GM21723 (cell line): Measurements from ENCODE around the gene PGS1.

Source experiments
- ATAC-seq: cut with Tn5 transposase; IDR thresholded peaks from one replicate; pipeline ENCODE4 v1.9.1; 2021; ENCODE audit warnings: mild to moderate bottlenecking, moderate library complexity; ENCODE audit not compliant: unreplicated experiment

The PGS1 gene

DNA sequence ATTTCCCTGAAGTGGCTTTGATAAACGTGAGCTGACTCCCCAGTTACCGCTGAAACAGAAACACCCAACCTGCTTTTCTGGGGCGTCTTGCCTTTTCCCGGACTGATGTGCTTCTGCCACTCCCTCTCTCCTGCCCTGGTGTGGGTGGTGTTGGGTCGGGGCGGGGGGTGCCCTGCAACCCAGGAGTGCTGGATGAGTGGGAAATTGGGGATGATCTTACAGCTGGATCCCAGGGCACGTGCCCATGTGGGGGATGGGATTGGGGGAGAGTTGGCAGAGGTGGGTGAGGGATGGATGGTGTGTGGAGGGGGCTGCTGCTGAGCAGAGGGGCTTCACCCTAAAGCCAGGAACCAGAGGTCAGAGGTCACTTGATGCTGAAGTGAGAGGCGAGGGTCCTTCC lies 28.5 kb downstream of the PGS1 start:
- no peak for ATAC-seq

DNA sequence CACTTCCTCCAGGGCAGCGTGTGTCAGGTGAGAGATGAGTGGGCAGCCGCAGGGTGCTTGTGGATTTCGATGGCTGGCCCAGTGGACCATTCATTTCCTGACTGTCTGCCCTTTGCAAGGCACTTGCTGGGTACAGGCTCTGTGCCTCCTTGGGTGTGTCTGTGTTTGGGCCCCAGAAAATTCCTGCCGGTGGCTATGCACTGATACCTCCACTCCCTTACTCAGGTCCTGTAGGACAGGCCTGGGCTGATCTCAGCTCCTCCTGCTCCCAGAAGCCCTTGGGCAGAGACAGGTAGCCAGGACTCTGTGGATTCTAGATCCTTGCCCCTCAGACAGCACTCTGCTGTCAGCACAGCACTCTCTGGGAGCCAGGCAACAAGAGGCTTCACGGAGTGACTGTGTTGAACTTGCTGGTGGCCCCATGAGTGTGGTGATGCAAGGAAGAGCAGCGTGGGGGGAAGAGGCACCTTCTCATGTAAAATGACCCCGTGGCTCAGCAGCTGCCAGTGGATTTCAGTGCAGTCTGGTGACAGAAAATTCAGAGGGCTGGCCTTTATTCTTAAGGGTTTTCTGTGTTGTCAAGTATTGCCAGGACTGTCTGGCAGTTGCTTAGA lies 29.0 kb downstream of the PGS1 start:
- ATAC-seq, result no peak

DNA sequence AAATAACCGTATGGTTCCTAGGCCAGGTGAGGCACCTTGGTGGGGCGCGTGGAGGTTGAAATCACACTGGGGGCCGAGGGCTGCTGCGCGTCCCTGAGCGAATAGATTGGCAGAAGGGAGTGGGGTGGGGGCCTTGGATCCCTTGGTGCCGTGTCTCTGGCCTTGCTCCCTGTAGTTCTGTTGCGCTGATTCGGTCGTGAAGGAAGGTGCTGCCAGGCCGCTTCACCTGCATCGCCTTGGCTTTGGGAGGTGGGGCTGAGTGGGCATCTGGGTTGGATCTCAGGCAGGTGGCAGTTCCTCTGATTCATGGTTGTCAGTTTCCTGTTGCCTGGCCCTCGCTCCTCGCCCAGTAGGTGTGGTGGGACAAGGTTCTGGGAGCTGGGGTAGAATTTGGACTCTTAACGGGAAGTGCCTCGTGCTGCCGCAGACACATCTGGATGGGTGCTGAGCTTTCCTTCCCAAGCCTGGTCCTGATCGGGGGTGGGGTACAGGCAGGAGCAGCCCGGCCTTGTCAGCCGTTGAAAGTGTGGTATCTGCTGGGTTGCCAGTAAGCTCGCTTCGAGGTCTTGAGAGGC lies 30.1 kb downstream of the PGS1 start:
- no peak for ATAC-seq

- ATAC-seq, result no peak
Observed at GRCh38 chr17:78409191-78409928, 30.9 kb downstream of the PGS1 start.

GRCh38 chr17:78411241-78411857 lies 32.9 kb downstream of the PGS1 start:
- ATAC-seq, result no peak

- ATAC-seq, result no peak
Observed at GRCh38 chr17:78412403-78412802, 34.0 kb downstream of the PGS1 start.

GRCh38 chr17:78414178-78415162 lies 36.0 kb downstream of the PGS1 start:
- ATAC-seq, result no peak

DNA sequence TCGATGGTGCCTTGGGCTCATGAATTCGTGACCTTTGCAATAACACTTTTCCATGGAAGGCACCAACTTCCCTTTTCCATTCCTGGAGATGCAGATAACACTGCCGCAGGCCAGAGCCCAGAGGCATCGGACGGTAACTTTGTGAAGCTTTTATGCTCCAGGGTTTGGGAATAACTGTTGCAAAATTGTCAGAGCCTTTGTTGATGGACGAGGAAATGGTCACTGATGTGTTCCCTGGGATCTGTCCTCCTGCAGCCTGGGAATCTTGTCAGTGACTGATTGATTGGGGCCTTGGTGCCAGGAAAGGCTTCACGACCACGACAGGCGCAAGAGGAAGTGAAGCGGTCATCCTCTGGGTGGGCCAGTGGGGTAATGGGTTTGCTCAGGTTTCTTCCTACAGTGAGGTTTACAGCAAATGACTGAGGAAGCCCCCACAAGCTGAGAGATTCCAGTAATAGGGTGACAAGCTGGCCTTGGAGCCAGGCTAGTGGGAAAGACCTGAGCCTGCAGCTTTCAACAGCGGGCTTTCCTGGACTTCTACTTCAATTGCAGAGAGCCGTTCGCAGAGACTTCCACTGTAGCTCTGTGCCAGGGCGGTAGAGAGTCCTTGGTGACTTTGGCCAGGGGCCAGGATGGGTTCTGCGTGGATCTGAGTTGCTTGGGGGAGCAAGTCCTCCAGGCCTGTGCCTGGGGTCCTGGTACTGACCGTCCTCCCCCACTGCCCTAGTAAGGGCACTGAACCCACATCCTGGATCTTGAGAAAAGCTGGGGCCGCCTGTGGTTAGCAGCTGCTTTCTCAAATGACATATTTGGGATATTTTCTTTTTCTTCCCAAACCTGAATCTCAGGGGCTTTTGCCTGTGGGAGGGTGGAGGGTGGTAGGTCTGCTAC lies 37.6 kb downstream of the PGS1 start:
- no peak for ATAC-seq

DNA sequence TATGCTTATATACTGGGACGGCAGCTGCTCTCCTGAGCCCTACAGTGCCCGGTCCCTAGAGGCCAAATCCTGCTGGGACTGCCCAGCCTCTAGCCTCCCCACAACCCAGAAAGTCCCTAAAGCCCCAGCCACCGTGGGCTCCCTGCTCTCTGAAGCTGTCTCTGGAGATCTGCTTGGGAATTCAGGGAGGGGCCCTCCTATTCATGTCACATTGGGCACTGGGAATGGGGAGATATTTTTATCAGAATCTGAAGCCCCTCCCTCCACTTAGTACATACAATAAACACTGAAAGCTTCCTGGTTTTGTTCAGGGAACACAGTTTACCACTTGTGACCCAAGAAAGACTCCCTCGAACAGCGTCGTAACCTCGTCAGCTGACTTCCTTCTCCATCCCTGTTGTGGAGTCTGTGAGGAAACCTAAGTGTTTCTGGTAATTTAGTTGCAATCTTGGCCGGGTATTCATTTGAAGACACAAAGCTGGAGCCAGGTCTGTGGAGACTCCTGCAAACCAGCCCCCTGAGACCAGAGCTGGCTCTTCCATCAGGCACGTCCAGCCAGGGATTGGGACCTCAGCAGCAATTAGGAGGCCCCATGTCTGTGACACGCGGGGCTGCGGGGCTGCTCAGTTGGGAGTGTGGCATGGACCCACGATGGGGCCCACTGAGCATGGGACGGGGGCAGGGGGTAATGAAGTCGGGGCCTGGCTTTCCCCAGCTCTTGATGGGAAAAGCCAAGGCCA lies 38.5 kb downstream of the PGS1 start:
- no peak for ATAC-seq

- no peak for ATAC-seq
Observed at GRCh38 chr17:78417531-78417909, 39.1 kb downstream of the PGS1 start.

DNA sequence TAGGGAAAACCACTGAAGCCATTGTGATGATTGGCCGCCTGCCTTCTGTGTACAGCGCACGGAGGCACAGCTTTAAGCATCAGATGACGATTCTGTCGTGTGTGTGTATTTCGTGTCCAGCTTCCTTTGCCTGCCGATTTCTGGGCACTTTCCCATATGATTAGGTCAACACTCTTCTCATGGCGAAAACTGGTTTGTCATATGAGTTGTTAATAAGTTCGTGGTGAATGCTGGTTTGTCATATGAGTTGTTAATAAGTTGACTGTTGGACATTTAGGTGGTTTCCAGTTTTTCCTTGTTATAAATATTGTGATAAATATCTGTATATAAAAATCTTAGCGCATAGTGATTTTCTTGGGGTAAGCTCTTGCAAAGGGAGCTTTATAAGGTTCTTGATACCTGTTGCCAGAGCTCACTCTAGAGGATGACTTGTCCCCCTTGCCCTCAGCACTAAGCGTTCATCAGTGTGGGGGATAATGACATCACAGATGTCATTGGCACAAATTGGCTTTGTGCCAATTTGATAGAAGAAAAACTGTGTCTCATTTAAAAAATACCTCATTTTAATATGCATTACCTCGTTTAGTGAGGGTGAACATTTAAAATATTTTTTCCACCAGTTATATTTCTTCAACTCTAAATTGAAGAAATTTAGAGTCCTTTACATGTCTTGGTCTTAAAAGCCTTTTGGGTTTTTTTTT lies 40.0 kb downstream of the PGS1 start:
- ATAC-seq, result no peak

GRCh38 chr17:78419970-78420815 lies 41.7 kb downstream of the PGS1 start:
- ATAC-seq, result no peak

- ATAC-seq, result no peak
Observed at GRCh38 chr17:78421084-78421533, 42.7 kb downstream of the PGS1 start.

DNA sequence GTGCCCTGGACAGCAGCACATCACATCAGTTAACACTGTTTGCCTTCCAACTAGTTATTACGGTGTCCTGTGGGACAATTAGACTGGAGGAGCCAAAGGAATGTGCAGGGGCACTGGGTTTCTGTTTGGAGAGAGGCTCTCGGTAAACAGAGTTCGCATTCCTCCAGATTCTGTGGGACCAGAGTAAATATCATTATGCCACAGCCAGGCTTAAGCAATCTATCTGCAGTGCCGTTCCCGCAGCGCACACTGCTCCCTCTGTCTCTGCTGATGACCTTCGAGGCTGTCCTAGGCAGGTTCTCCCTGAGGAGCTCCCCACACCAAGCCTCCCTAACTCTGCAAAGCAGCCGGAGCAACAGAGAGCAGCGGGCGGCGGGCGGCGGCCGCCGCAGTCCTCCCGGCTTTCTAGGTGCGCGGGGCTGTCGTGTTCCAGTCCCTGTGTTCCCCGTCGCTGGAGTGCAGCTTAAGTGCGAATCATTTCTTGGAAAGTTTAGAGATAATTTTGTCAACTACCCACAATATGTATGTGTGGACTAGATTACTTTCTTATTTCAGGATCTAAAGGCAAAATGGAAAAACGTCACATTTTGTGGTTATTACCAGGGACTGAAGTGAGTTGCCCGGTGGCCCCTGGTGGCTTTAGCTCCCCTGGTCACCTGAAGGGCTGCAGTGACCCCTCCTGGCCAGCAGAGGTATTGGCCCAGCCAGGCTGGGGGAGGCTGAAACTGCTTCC lies 43.3 kb downstream of the PGS1 start:
- ATAC-seq, result no peak

- no peak for ATAC-seq
Observed at GRCh38 chr17:78422267-78422605, 43.8 kb downstream of the PGS1 start.

- ATAC-seq, result no peak
Observed at GRCh38 chr17:78422872-78423588, 44.6 kb downstream of the PGS1 start.
